Ovary (tissue), 3 donors: ENCODE results near the gene NKAIN2.

Source experiments
- POLR2A ChIP-seq: fragments of 450-650 bp; IDR thresholded peaks from one replicate; pipeline ENCODE4 v1.6.1; 2017; ENCODE audit warnings: antibody characterized with exemption, mild to moderate bottlenecking, moderate library complexity
- TF ChIP-seq, protein P1 (sequence below), 3 donors: fragments of 450-650 bp in 2 of 3; fragments of 200-600 bp in 1 of 3; IDR thresholded peaks; one replicate each; pipeline versions ENCODE4 v1.5.1 to v1.8.0; 2016 to 2022; ENCODE audit warnings: antibody characterized with exemption in 3 of 3, mild to moderate bottlenecking in 1 of 3
- donor health status: DM: no; HTN: no; CAD: no.

- TF ChIP-seq POLR2A: no peak
- TF ChIP-seq, protein P1, sequence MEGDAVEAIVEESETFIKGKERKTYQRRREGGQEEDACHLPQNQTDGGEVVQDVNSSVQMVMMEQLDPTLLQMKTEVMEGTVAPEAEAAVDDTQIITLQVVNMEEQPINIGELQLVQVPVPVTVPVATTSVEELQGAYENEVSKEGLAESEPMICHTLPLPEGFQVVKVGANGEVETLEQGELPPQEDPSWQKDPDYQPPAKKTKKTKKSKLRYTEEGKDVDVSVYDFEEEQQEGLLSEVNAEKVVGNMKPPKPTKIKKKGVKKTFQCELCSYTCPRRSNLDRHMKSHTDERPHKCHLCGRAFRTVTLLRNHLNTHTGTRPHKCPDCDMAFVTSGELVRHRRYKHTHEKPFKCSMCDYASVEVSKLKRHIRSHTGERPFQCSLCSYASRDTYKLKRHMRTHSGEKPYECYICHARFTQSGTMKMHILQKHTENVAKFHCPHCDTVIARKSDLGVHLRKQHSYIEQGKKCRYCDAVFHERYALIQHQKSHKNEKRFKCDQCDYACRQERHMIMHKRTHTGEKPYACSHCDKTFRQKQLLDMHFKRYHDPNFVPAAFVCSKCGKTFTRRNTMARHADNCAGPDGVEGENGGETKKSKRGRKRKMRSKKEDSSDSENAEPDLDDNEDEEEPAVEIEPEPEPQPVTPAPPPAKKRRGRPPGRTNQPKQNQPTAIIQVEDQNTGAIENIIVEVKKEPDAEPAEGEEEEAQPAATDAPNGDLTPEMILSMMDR (IDR thresholded peaks at IDR 0.05): no peak
These were observed 535 bp downstream of the NKAIN2 start for GRCh38 chr6:123804014-123804786.
